Ovary (tissue), 3 donors: ENCODE data around the gene SLC35D2.

Experiments
- CTCF ChIP-seq, 3 donors: fragments of 450-650 bp in 2 of 3; fragments of 200-600 bp in 1 of 3; IDR thresholded peaks; one replicate each; pipeline versions ENCODE4 v1.5.1 to v1.8.0; 2016 to 2022; ENCODE audit warnings: antibody characterized with exemption in 3 of 3, mild to moderate bottlenecking in 1 of 3
- EP300 ChIP-seq: sonication (generic); formaldehyde crosslinking; IDR thresholded peaks from one replicate; pipeline ENCODE4 v1.6.1; 2017; ENCODE audit warnings: antibody characterized with exemption
- donor health status: DM: no; HTN: no; CAD: no.

GRCh38 chr9:96289392-96289791 is 94.1 kb downstream of the SLC35D2 start:
- TF ChIP-seq CTCF (IDR thresholded peaks at IDR 0.05), result no peak
- TF ChIP-seq EP300, result no peak
